ENCODE measurements around the gene A1BG.
"Not testable (repeated sequence)": the region's sequence is repeated elsewhere in the genome, so short reads cannot be mapped to it uniquely, and the experiment has no call there.

A1BG gene

GRCh38 chr19:58336820-58337219, 16.5 kb downstream of the A1BG start:
- DNase-seq (ENCODE audit: low read depth in 2 of 3, low spot score in 1 of 3) = no peak

GRCh38 chr19:58336216-58336615, 17.1 kb downstream of the A1BG start:
- no peak for DNase-seq (ENCODE audit: low read depth in 2 of 3, low spot score in 1 of 3)

- DNase-seq (ENCODE audit: low read depth in 2 of 3, low spot score in 1 of 3) = no peak
Observed at GRCh38 chr19:58335630-58336029, 17.7 kb downstream of the A1BG start.

GRCh38 chr19:58334691-58335249, 18.5 kb downstream of the A1BG start:
- no peak for DNase-seq (ENCODE audit: low read depth in 2 of 3, low spot score in 1 of 3)

- no peak for DNase-seq (ENCODE audit: low read depth in 2 of 3, low spot score in 1 of 3)
Observed at GRCh38 chr19:58332697-58333096, 20.6 kb downstream of the A1BG start.

GRCh38 chr19:58330458-58330857, 22.8 kb downstream of the A1BG start:
- no peak for DNase-seq (ENCODE audit: low read depth in 2 of 3, low spot score in 1 of 3)

GRCh38 chr19:58328999-58329398, 24.3 kb downstream of the A1BG start:
- DNase-seq (ENCODE audit: low read depth in 2 of 3, low spot score in 1 of 3) = no peak

- peak; percentile 80 to 90 (median 85) for DNase-seq (ENCODE audit: low read depth in 2 of 3, low spot score in 1 of 3)
Observed at GRCh38 chr19:58326914-58327726, 26.2 kb downstream of the A1BG start, which contains the start of gene ZSCAN22. Gene ZSCAN22 (plus strand): TSS chr19:58326994. CDS start chr19:58334803, 7,809 bp downstream.

GRCh38 chr19:58326501-58326913, 26.8 kb downstream of the A1BG start:
- no peak for DNase-seq (ENCODE audit: low read depth in 2 of 3, low spot score in 1 of 3)

GRCh38 chr19:58325311-58326022, 27.8 kb downstream of the A1BG start:
- no peak for DNase-seq (ENCODE audit: low read depth in 2 of 3, low spot score in 1 of 3)

GRCh38 chr19:58319241-58319640, 34.1 kb downstream of the A1BG start:
- no peak for DNase-seq (ENCODE audit: low read depth in 2 of 3, low spot score in 1 of 3)

- DNase-seq (ENCODE audit: low read depth in 2 of 3, low spot score in 1 of 3) = no peak
Observed at GRCh38 chr19:58318297-58318696, 35.0 kb downstream of the A1BG start.

GRCh38 chr19:58317476-58318072, 35.7 kb downstream of the A1BG start:
- DNase-seq (ENCODE audit: low read depth in 2 of 3, low spot score in 1 of 3) = no peak

- no peak for DNase-seq (ENCODE audit: low read depth in 2 of 3, low spot score in 1 of 3)
Observed at GRCh38 chr19:58315580-58315979, 37.7 kb downstream of the A1BG start.

- no peak for DNase-seq (ENCODE audit: low read depth in 2 of 3, low spot score in 1 of 3)
Observed at GRCh38 chr19:58311345-58311865, 41.9 kb downstream of the A1BG start.

GRCh38 chr19:58310685-58311084, 42.6 kb downstream of the A1BG start:
- DNase-seq (ENCODE audit: low read depth in 2 of 3, low spot score in 1 of 3) = not testable (repeated sequence)

- no peak for DNase-seq (ENCODE audit: low read depth in 2 of 3, low spot score in 1 of 3)
Observed at GRCh38 chr19:58307736-58308135, 45.6 kb downstream of the A1BG start.

GRCh38 chr19:58305932-58306323, 47.4 kb downstream of the A1BG start:
- no peak for DNase-seq (ENCODE audit: low read depth in 2 of 3, low spot score in 1 of 3)

- peak; percentile 84 to 93 (median 91) for DNase-seq (ENCODE audit: low read depth in 2 of 3, low spot score in 1 of 3)
Observed at GRCh38 chr19:58305065-58305931, 48.0 kb downstream of the A1BG start, which contains the start of gene ERVK3-1. Gene ERVK3-1 (plus strand): TSS chr19:58305377. CDS start chr19:58312169, 6,792 bp downstream.

- no peak for DNase-seq (ENCODE audit: low read depth in 2 of 3, low spot score in 1 of 3)
Observed at GRCh38 chr19:58304748-58305064, 48.6 kb downstream of the A1BG start.
